Neural cell (in vitro differentiated cells): ENCODE data around the gene PLXDC1.

Source experiments
- CTCF ChIP-seq: fragments of 450-650 bp; IDR thresholded peaks from 2 replicates; pipeline ENCODE4 v1.5.1; 2014; ENCODE audit warnings: antibody characterized with exemption, mild to moderate bottlenecking, moderate library complexity; ENCODE audit not compliant: poor library complexity, severe bottlenecking
- EZH2 ChIP-seq: fragments of 200-600, 300-800 bp; shearing (Covaris generic), sonication (generic); IDR thresholded peaks from 2 replicates; pipeline ENCODE4 v1.6.1; 2014; ENCODE audit warnings: antibody characterized with exemption, low read length, borderline replicate concordance, mild to moderate bottlenecking; ENCODE audit not compliant: insufficient read depth, poor library complexity, severe bottlenecking
- POLR2AphosphoS5 ChIP-seq: IDR thresholded peaks from 2 replicates; pipeline ENCODE4 v1.6.1; 2012
- REST ChIP-seq: IDR thresholded peaks from 2 replicates; pipeline ENCODE4 v1.6.1; 2012; ENCODE audit warnings: borderline replicate concordance
- TAF1 ChIP-seq: IDR thresholded peaks from 2 replicates; pipeline ENCODE4 v1.6.1; 2012; ENCODE audit warnings: low read depth

GRCh38 chr17:39064819-39065218 lies 86.6 kb downstream of the PLXDC1 start:
- TF ChIP-seq CTCF (no peak), POLR2AphosphoS5 (no peak), EZH2 (no peak), REST (no peak), TAF1 (no peak)
